Measurements from ENCODE around the gene PLEKHM3.

- TF ChIP-seq CTCF (conservative IDR thresholded peaks at IDR 0.05; ENCODE audit: low read depth, low read length) (no peak), EZH2 (IDR thresholded peaks at IDR 0.05; ENCODE audit: borderline replicate concordance, low read depth, low read length, poor library complexity, severe bottlenecking) (no peak)
Measured at GRCh38 chr2:207848545-207848928, 176.8 kb downstream of the PLEKHM3 start.

All from A673 (cell line).